Prostate gland (tissue), 2 donors: Measurements from ENCODE around the gene LAGE3. TPM values are rescaled to one million over a fixed set of nuclear protein-coding genes. Genes with fewer than 3 reads are reported as not detected.

ENCODE experiments used
- DNase-seq: peaks from one replicate; pipeline ENCODE4 v3.0.0-alpha.2; 2019; ENCODE audit warnings: low spot score
- H3K27ac ChIP-seq, 2 donors: fragments of 200-600 bp; sonication (generic); 2 replicates each; pipeline ENCODE4 v1.5.1; 2017 to 2019
- H3K27me3 ChIP-seq: fragments of 200-600 bp; sonication (generic); replicated peaks from 2 replicates; pipeline ENCODE4 v1.5.1; 2019; ENCODE audit not compliant: insufficient read depth
- H3K36me3 ChIP-seq, 2 donors: fragments of 200-600 bp; sonication (generic); 1 replicate in 1 of 2; 2 replicates in 1 of 2; pipeline versions ENCODE4 v1.5.1 to v1.8.1; 2017 to 2019
- H3K4me1 ChIP-seq: fragments of 200-600 bp; sonication (generic); replicated peaks from 2 replicates; pipeline ENCODE4 v1.5.1; 2019
- H3K4me3 ChIP-seq, 2 donors: fragments of 200-600 bp; sonication (generic); 2 replicates each; pipeline ENCODE4 v1.5.1; 2017 to 2019
- H3K9me3 ChIP-seq: fragments of 200-600 bp; sonication (generic); 2 replicates; pipeline ENCODE4 v1.5.1; 2017
- POLR2A ChIP-seq: fragments of 450-650 bp; IDR thresholded peaks from one replicate; pipeline ENCODE4 v1.6.1; 2016; ENCODE audit warnings: antibody characterized with exemption, mild to moderate bottlenecking
- POLR2AphosphoS5 ChIP-seq: sonication (generic); formaldehyde crosslinking; IDR thresholded peaks from one replicate; pipeline ENCODE4 v1.6.1; 2017; ENCODE audit warnings: antibody characterized with exemption
- WGBS: methylation state at CpG from one replicate; pipeline ENCODE4 v1.1.5; 2018; 5-methylcytosine and 5-hydroxymethylcytosine counted together
- intact Hi-C: fragments of 100-400 bp; cut with DNase I; formaldehyde crosslinking; loops from one replicate; pipeline ENCODE4 v1.14.2; 2022
- microRNA-seq: library from miRNA; unstranded; fragments of <30 nt; microRNA quantifications from one replicate; pipeline ENCODE4, GENCODE V29; 2016
- small RNA-seq, 2 donors: library from RNA; depleted of rRNA; stranded (forward); fragments of <200 nt; gene quantifications; one replicate each; pipeline ENCODE3, GENCODE V24; 2016
- total RNA-seq, 2 donors: library from RNA; depleted of rRNA; stranded (reverse); fragments of >200 nt; gene quantifications; one replicate each; pipeline ENCODE4 v1.1.0, GENCODE V29; 2016
- TF ChIP-seq, protein P1 (sequence below), 4 experiments: fragments of 200-600 bp in 2 of 4; fragments of 450-650 bp in 2 of 4; sonication (generic) in 2 of 4; IDR thresholded peaks; 1 replicate in 3 of 4; 2 replicates in 1 of 4; pipeline ENCODE4 v1.5.1; 2016 to 2019; ENCODE audit warnings: antibody characterized with exemption in 4 of 4, mild to moderate bottlenecking in 2 of 4, moderate library complexity in 2 of 4

Gene LAGE3
- total RNA-seq, 2 donors from 2014 or later = 39.1 to 44.2 TPM

GRCh38 chrX:154430479-154430878 is 48.6 kb downstream of the LAGE3 start:
- Histone ChIP-seq H3K27ac (peak overlapping the region; percentile 31 to 39), H3K27me3 (no peaks in the 10 kb centered on the region)

GRCh38 chrX:154429711-154430110 is 49.4 kb downstream of the LAGE3 start:
- Histone ChIP-seq H3K4me3 (peak overlapping the region in 1 of 2 donors; percentile 60), H3K27ac (no peak overlapping the region), H3K4me1 (no peaks in the 10 kb centered on the region), H3K36me3 (no peaks in the 10 kb centered on the region), H3K27me3 (no peaks in the 10 kb centered on the region), H3K9me3 (no peaks in the 10 kb centered on the region)
- intact Hi-C loops = no loop called here
- no peak for DNase-seq
- no peak for TF ChIP-seq POLR2A
- no peak for TF ChIP-seq POLR2AphosphoS5
- TF ChIP-seq, protein P1, sequence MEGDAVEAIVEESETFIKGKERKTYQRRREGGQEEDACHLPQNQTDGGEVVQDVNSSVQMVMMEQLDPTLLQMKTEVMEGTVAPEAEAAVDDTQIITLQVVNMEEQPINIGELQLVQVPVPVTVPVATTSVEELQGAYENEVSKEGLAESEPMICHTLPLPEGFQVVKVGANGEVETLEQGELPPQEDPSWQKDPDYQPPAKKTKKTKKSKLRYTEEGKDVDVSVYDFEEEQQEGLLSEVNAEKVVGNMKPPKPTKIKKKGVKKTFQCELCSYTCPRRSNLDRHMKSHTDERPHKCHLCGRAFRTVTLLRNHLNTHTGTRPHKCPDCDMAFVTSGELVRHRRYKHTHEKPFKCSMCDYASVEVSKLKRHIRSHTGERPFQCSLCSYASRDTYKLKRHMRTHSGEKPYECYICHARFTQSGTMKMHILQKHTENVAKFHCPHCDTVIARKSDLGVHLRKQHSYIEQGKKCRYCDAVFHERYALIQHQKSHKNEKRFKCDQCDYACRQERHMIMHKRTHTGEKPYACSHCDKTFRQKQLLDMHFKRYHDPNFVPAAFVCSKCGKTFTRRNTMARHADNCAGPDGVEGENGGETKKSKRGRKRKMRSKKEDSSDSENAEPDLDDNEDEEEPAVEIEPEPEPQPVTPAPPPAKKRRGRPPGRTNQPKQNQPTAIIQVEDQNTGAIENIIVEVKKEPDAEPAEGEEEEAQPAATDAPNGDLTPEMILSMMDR (IDR thresholded peaks at IDR 0.05) = no peak
- WGBS = 86% methylated on average over 2 of the region's 2 CpGs

More at GRCh38 chrX:154430479-154430878, 48.6 kb downstream of the LAGE3 start:
- 42% methylated on average over 6 of the region's 6 CpGs for WGBS
- no peaks in the 10 kb centered on the region for H3K4me1 ChIP-seq
- H3K9me3 ChIP-seq = no peaks in the 10 kb centered on the region
- H3K4me3 ChIP-seq = no peak overlapping the region
- intact Hi-C loops = no loop called here
- TF ChIP-seq, protein P1 (IDR thresholded peaks at IDR 0.05) = no peak
- TF ChIP-seq POLR2A (no peak), POLR2AphosphoS5 (no peak)
- DNase-seq = no peak
- H3K36me3 ChIP-seq = no peaks in the 10 kb centered on the region

GRCh38 chrX:154428176-154429171 is 50.6 kb downstream of the LAGE3 start, which contains the start of gene ATP6AP1:
ATP6AP1 (plus strand) TSS chrX:154428677; CDS start chrX:154428693, 16 bp downstream.
- peak; percentile 89 for DNase-seq
- intact Hi-C loops = no loop called here

More at GRCh38 chrX:154428176-154429171, 50.6 kb downstream of the LAGE3 start, which contains the start of gene ATP6AP1:
- Histone ChIP-seq H3K9me3 (no peaks in the 10 kb centered on the region), H3K4me3 (peak within 1 kb of the TSS; percentile 58 to 60), H3K27me3 (no peaks in the 10 kb centered on the region), H3K36me3 (no peaks in the 10 kb centered on the region), H3K27ac (peak within 1 kb of the TSS; percentile 79 to 82), H3K4me1 (no peaks in the 10 kb centered on the region)
- peak; percentile 90 for TF ChIP-seq POLR2A
- TF ChIP-seq POLR2AphosphoS5 = peak; percentile 93
- TF ChIP-seq, protein P1 (IDR thresholded peaks at IDR 0.05) = peak in 1 of 4 experiments; percentile 9
- 21% methylated on average over 35 of the region's 87 CpGs for WGBS

Small RNAs within 50 kb of the gene (microRNA-seq; reads per million reads assigned to microRNA genes)
- 3.6 reads per million, percentile 39 among the genes with 10 or more reads in this experiment for gene MIR6858

Small RNAs within 50 kb of the gene (small RNA-seq; reads per million reads assigned to genes)
- gene MIR6858 (0.50 to 0.56 reads per million in 2 donors), gene RN7SL697P (0 reads per million in 2 donors)

Other genes starting within 250 kb of the LAGE3 start
- not detected for gene OPN1MW3, start 221.7 kb downstream of the LAGE3 start, total RNA-seq
- 1 to 10 TPM in 1 of 2 donors, not detected in 1; 1.5 TPM for gene TEX28, start 184.2 kb downstream of the LAGE3 start, total RNA-seq
- 100 to 1,000 TPM in 1 of 2 donors, not detected in 1; 113 TPM for gene TKTL1, start 183.5 kb downstream of the LAGE3 start, total RNA-seq
- gene FLNA, start 104.6 kb downstream of the LAGE3 start, total RNA-seq = 1,000 to 10,000 TPM; 1,711 to 2,337 TPM
- gene EMD, start 100.0 kb downstream of the LAGE3 start, total RNA-seq = 10 to 100 TPM; 61.4 to 66.1 TPM
- 1,000 to 10,000 TPM; 3,702 to 5,500 TPM for gene RPL10, start 80.9 kb downstream of the LAGE3 start, total RNA-seq
- gene DNASE1L1, start 70.0 kb downstream of the LAGE3 start, total RNA-seq = 10 to 100 TPM; 36.8 to 70.7 TPM
- 10 to 100 TPM; 25.7 to 56.5 TPM for gene TAFAZZIN, start 67.7 kb downstream of the LAGE3 start, total RNA-seq
- 100 to 1,000 TPM; 110 to 149 TPM for gene ATP6AP1, start 50.6 kb downstream of the LAGE3 start, total RNA-seq
- 100 to 1,000 TPM in 1 of 2 donors, 10 to 100 TPM in 1; 52.9 to 148 TPM for gene GDI1, start 42.1 kb downstream of the LAGE3 start, total RNA-seq
- 10 to 100 TPM; 32.9 to 35.8 TPM for gene FAM50A, start 35.1 kb downstream of the LAGE3 start, total RNA-seq
- 10 to 100 TPM; 15.7 to 21.0 TPM for gene PLXNA3, start 21.0 kb downstream of the LAGE3 start, total RNA-seq
- gene UBL4A, start 7.3 kb upstream of the LAGE3 start, total RNA-seq = 10 to 100 TPM; 31.9 to 53.7 TPM
- 10 to 100 TPM; 28.0 to 45.6 TPM for gene SLC10A3, start 11.3 kb upstream of the LAGE3 start, total RNA-seq
- gene FAM3A, start 37.0 kb upstream of the LAGE3 start, total RNA-seq = 10 to 100 TPM; 52.0 to 72.7 TPM
- gene G6PD, start 67.6 kb upstream of the LAGE3 start, total RNA-seq = 100 to 1,000 TPM in 1 of 2 donors, 10 to 100 TPM in 1; 27.9 to 300 TPM
- 10 to 100 TPM; 16.4 to 31.7 TPM for gene IKBKG, start 68.3 kb upstream of the LAGE3 start, total RNA-seq
- 10 to 100 TPM in 1 of 2 donors, not detected in 1; 11.8 TPM for gene CTAG1A, start 105.9 kb upstream of the LAGE3 start, total RNA-seq
- gene CTAG1B, start 140.0 kb upstream of the LAGE3 start, total RNA-seq = 1 to 10 TPM in 1 of 2 donors, not detected in 1; 8.7 TPM
- 10 to 100 TPM in 1 of 2 donors, not detected in 1; 15.4 TPM for gene CTAG2, start 174.3 kb upstream of the LAGE3 start, total RNA-seq